WTC11 (cell line): ENCODE measurements around the gene PPP1R10. TPM values are rescaled to one million over a fixed set of nuclear protein-coding genes. Genes with fewer than 3 reads are reported as not detected.

ENCODE experiments used
- ATAC-seq: fragments of 200-7000 bp; cut with Tn5 transposase; 2 replicates; pipeline ENCODE4 v1.10.0; 2021; ENCODE audit warnings: mild to moderate bottlenecking, moderate library complexity
- CTCF ChIA-PET: fragments of 300-600 bp; sonication (Branson Sonifier 250); formaldehyde crosslinking; loops from one replicate; lab custom pipeline; 2021; ENCODE audit warnings: antibody characterized with exemption; lab: Charles Lee
- POLR2A ChIA-PET: fragments of 350-600 bp; sonication (Branson Sonifier 250); formaldehyde crosslinking; loops from one replicate; lab custom pipeline; 2021; ENCODE audit warnings: antibody characterized with exemption; lab: Charles Lee
- DNase-seq: peaks from one replicate; pipeline ENCODE4 v3.0.0; 2021; ENCODE audit warnings: low spot score
- H3K27ac Mint-ChIP-seq: 2 replicates; pipeline ENCODE4 v1.8.0; 2021; ENCODE audit warnings: mixed read lengths
- H3K27me3 Mint-ChIP-seq: 2 replicates; pipeline ENCODE4 v1.8.0; 2021; ENCODE audit warnings: low read depth, mild to moderate bottlenecking, moderate library complexity, mixed read lengths
- H3K36me3 Mint-ChIP-seq: 2 replicates; pipeline ENCODE4 v1.8.0; 2021; ENCODE audit warnings: mixed read lengths
- H3K4me1 Mint-ChIP-seq: 2 replicates; pipeline ENCODE4 v1.8.0; 2022; ENCODE audit warnings: mixed read lengths
- H3K4me3 Mint-ChIP-seq: 2 replicates; pipeline ENCODE4 v1.8.0; 2021; ENCODE audit warnings: mild to moderate bottlenecking, moderate library complexity, mixed read lengths
- H3K9me3 Mint-ChIP-seq: 2 replicates; pipeline ENCODE4 v1.8.0; 2021; ENCODE audit warnings: mixed read lengths
- ARID4B ChIP-seq: sonication (generic); formaldehyde crosslinking; IDR thresholded peaks from 2 replicates; pipeline ENCODE4 v1.8.0; 2023; ENCODE audit warnings: missing genetic modification reagents, mild to moderate bottlenecking, borderline replicate concordance
- CREM ChIP-seq: sonication (generic); formaldehyde crosslinking; IDR thresholded peaks from 2 replicates; pipeline ENCODE4 v1.8.1; 2022; ENCODE audit warnings: mild to moderate bottlenecking, missing genetic modification reagents, moderate library complexity
- ETV6 ChIP-seq: sonication (generic); formaldehyde crosslinking; IDR thresholded peaks from 2 replicates; pipeline ENCODE4 v1.8.1; 2022; ENCODE audit warnings: mild to moderate bottlenecking, missing genetic modification reagents
- FOXK1 ChIP-seq: sonication (generic); formaldehyde crosslinking; IDR thresholded peaks from 2 replicates; pipeline ENCODE4 v1.8.0; 2022; ENCODE audit warnings: mild to moderate bottlenecking, moderate library complexity, missing genetic modification reagents
- FOXP4 ChIP-seq: sonication (generic); formaldehyde crosslinking; IDR thresholded peaks from 2 replicates; pipeline ENCODE4 v1.8.0; 2022; ENCODE audit warnings: mild to moderate bottlenecking, missing genetic modification reagents
- GABPB1 ChIP-seq: sonication (generic); formaldehyde crosslinking; IDR thresholded peaks from 2 replicates; pipeline ENCODE4 v1.8.1; 2023; ENCODE audit warnings: mild to moderate bottlenecking, missing genetic modification reagents
- JUN ChIP-seq: sonication (generic); formaldehyde crosslinking; IDR thresholded peaks from 2 replicates; pipeline ENCODE4 v1.8.0; 2023; ENCODE audit warnings: mild to moderate bottlenecking, missing genetic modification reagents
- MAX ChIP-seq: sonication (generic); formaldehyde crosslinking; IDR thresholded peaks from 2 replicates; pipeline ENCODE4 v1.8.0; 2022; ENCODE audit warnings: mild to moderate bottlenecking, missing genetic modification reagents
- MYBL2 ChIP-seq: sonication (generic); formaldehyde crosslinking; IDR thresholded peaks from 2 replicates; pipeline ENCODE4 v1.8.1; 2023; ENCODE audit warnings: mild to moderate bottlenecking, moderate library complexity, missing genetic modification reagents
- PRDM15 ChIP-seq: sonication (generic); formaldehyde crosslinking; IDR thresholded peaks from 2 replicates; pipeline ENCODE4 v1.8.0; 2022; ENCODE audit warnings: missing genetic modification reagents
- PREB ChIP-seq: sonication (generic); formaldehyde crosslinking; IDR thresholded peaks from 2 replicates; pipeline ENCODE4 v1.8.1; 2022; ENCODE audit warnings: mild to moderate bottlenecking, missing genetic modification reagents, moderate library complexity, borderline replicate concordance
- PRRX2 ChIP-seq: fragments of 250-450 bp; sonication (Bioruptor Pico); IDR thresholded peaks from 2 replicates; pipeline ENCODE4 v1.8.0; 2021; ENCODE audit warnings: mild to moderate bottlenecking
- SMAD3 ChIP-seq: sonication (generic); formaldehyde crosslinking; IDR thresholded peaks from 2 replicates; pipeline ENCODE4 v1.8.0; 2022; ENCODE audit warnings: missing genetic modification reagents, mild to moderate bottlenecking, borderline replicate concordance
- SP1 ChIP-seq: sonication (generic); formaldehyde crosslinking; conservative IDR thresholded peaks from 2 replicates; pipeline ENCODE4 v1.8.1; 2022; ENCODE audit warnings: missing genetic modification reagents
- TEAD1 ChIP-seq: sonication (generic); formaldehyde crosslinking; IDR thresholded peaks from 2 replicates; pipeline ENCODE4 v1.8.0; 2022; ENCODE audit warnings: mild to moderate bottlenecking, missing genetic modification reagents
- TP53 ChIP-seq: sonication (generic); formaldehyde crosslinking; IDR thresholded peaks from 2 replicates; pipeline ENCODE4 v1.8.1; 2023; ENCODE audit warnings: mild to moderate bottlenecking, missing genetic modification reagents
- USF1 ChIP-seq: sonication (generic); formaldehyde crosslinking; IDR thresholded peaks from 2 replicates; pipeline ENCODE4 v1.8.0; 2022; ENCODE audit warnings: mild to moderate bottlenecking, missing genetic modification reagents
- ZNF232 ChIP-seq: sonication (generic); formaldehyde crosslinking; IDR thresholded peaks from 2 replicates; pipeline ENCODE4 v1.8.0; 2022; ENCODE audit warnings: mild to moderate bottlenecking, missing genetic modification reagents
- total RNA-seq: library from RNA; stranded (reverse); gene quantifications from 3 replicates; pipeline ENCODE4 v1.2.3, GENCODE V29; 2021

PPP1R10 gene
- total RNA-seq, 1 experiment from 2014 or later, result 83.1 TPM

GRCh38 chr6:30618270-30618797 lies 1.3 kb upstream of the PPP1R10 start (continued):
- TF ChIP-seq ARID4B, result no peak
- TF ChIP-seq FOXP4 (CRISPR knock-in tag), result no peak
- no peak for TF ChIP-seq TP53
- TF ChIP-seq JUN, result no peak
- TF ChIP-seq PREB (CRISPR knock-in tag), result no peak
- TF ChIP-seq, all 79 proteins: peak for 0

GRCh38 chr6:30617565-30618269 lies 674 bp upstream of the PPP1R10 start, which contains the start of gene MRPS18B:
MRPS18B (plus strand) TSS chr6:30617840; CDS start chr6:30617866, 26 bp downstream.
- ATAC-seq, result peak; percentile 77
- Mint-ChIP-seq H3K4me1 (peaks cover 30% of the 10 kb centered on the region), H3K4me3 (peak within 1 kb of the TSS; percentile 96), H3K27ac (peak within 1 kb of the TSS; percentile 100), H3K9me3 (no peaks in the 10 kb centered on the region), H3K36me3 (peaks cover 52% of the 10 kb centered on the region), H3K27me3 (no peaks in the 10 kb centered on the region; the same call in 1 of the 2 replicates)
- POLR2A ChIA-PET, result interaction anchor here (0.6 to 1.0 kb wide), 4 partner anchors 29 to 119 kb away, joined by 3 to 4 read pairs (median 3); partner anchors contain the start of gene ABCF1
- peak; percentile 94 for DNase-seq
- CTCF ChIA-PET, result interaction anchor here (0.6 to 1.9 kb wide), 7 partner anchors 8 to 470 kb away, joined by 3 to 7 read pairs (median 4); partner anchors contain the start of genes ATAT1 and DHX16
- TF ChIP-seq ETV6 (CRISPR knock-in tag) (0 out of 2 replicates have a peak, but pooled peaks have one; percentile 10), CREM (CRISPR knock-in tag) (peak; percentile 70; the same call in 1 of the 2 replicates), PREB (CRISPR knock-in tag) (no peak), GABPB1 (CRISPR knock-in tag) (peak; percentile 90), FOXK1 (CRISPR knock-in tag) (peak; percentile 45; the same call in 1 of the 2 replicates), FOXP4 (CRISPR knock-in tag) (no peak), TEAD1 (CRISPR knock-in tag) (0 out of 2 replicates have a peak, but pooled peaks have one; percentile 16), ZNF232 (CRISPR knock-in tag) (0 out of 2 replicates have a peak, but pooled peaks have one; percentile 30), MAX (CRISPR knock-in tag) (peak; percentile 95), MYBL2 (0 out of 2 replicates have a peak, but pooled peaks have one; percentile 30), PRRX2 (CRISPR knock-in tag) (0 out of 2 replicates have a peak, but pooled peaks have one; percentile 16), PRDM15 (no peak), USF1 (CRISPR knock-in tag) (peak; percentile 10; the same call in 1 of the 2 replicates), SMAD3 (peak; percentile 61; the same call in 1 of the 2 replicates), SP1 (CRISPR knock-in tag) (peak; percentile 44; the same call in 1 of the 2 replicates)
